ENCODE results near the gene HIGD1A. TPM values are rescaled to one million over a fixed set of nuclear protein-coding genes. Genes with fewer than 3 reads are reported as not detected.

Gene HIGD1A
- 100 to 1,000 TPM; 174 to 468 (median 368) TPM for total RNA-seq
- long read RNA-seq, donor 1, transcript HIGD1A-201 (4 exons, 1,373 nt) = major isoform, 236 of 256 reads
- long read RNA-seq, donor 1, transcript HIGD1A-204 (4 exons, 585 nt) = minor isoform, 9 of 256 reads
- long read RNA-seq, donor 1, partial matches to known transcripts = 0 of 256 reads
- long read RNA-seq, donor 1, other reads (novel, unspliced or antisense) = 6 of 256 reads
- long read RNA-seq, donor 2, transcript HIGD1A-204 (4 exons, 585 nt) = minor isoform, 35 of 537 reads
- long read RNA-seq, donor 2, transcript HIGD1A-201 (4 exons, 1,373 nt) = major isoform, 479 of 537 reads
- long read RNA-seq, donor 2, transcript HIGD1A-202 (4 exons, 1,322 nt) = minor isoform, 7 of 537 reads
- long read RNA-seq, donor 2, partial matches to known transcripts = 5 of 537 reads
- long read RNA-seq, donor 2, other reads (novel, unspliced or antisense) = 7 of 537 reads

DNA sequence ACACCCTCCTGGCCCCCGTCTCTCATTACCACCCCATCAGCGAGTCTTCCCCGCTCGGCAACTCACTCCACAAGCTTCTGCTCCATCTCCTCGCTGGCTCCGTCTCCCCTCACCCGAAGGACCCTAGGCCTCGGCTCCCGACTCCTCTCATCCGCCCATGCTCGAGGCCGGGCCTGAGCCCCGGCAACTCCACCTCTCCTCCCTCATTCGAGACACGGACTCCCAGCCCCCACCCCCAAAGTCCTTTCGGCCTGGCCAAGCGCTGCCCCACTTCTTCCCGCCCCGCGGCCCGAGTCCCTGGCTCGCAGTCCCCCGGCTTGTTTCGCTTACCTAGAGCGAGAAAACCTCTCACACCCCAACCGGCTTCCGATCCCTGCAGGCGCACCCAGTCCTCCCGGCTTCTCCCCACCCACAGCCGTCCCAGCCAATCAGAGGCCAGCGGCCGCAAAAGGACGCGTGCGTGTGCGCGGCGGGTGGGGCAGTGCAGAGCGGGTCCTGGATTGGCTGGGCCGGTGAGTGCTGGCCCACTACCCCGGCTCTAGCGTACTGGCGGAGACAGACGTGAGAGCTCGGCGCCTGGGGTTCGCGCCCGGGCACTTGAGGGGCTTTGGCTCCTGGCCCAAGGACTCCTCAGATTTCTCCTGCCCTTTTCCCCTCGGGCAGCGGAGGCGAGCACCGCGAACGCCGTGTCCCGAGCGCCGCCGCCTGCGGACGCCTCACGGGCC is at the start of gene HIGD1A:
HIGD1A (minus strand) TSS at position 385 of the 725 bp plus-strand sequence. CDS start 10,237 bp downstream, outside the sequence.
- no peaks in the 10 kb centered on the region for H3K9me3 ChIP-seq
- ATAC-seq = peak; percentile 97
- peak within 1 kb of the TSS; percentile 90 for H3K4me3 ChIP-seq
- no peaks in the 10 kb centered on the region for H3K36me3 ChIP-seq (ENCODE audit: low read depth)
- peaks cover 34% of the 10 kb centered on the region for H3K4me1 ChIP-seq (ENCODE audit: low read depth)
- no peak for TF ChIP-seq CTCF (IDR thresholded peaks at IDR 0.05)
- peak; percentile 96 to 98 (median 97) for DNase-seq
- intact Hi-C loops (cut with DNase I, micrococcal nuclease) = no loop called here

- TF ChIP-seq CTCF (IDR thresholded peaks at IDR 0.05) = no peak
- Histone ChIP-seq H3K4me1 (ENCODE audit: low read depth) (no peaks in the 10 kb centered on the region), H3K36me3 (ENCODE audit: low read depth) (no peaks in the 10 kb centered on the region), H3K9me3 (no peaks in the 10 kb centered on the region), H3K4me3 (no peak overlapping the region)
- no peak for ATAC-seq
- intact Hi-C loops (cut with DNase I, micrococcal nuclease) = no loop called here
- DNase-seq = no peak
Observed at GRCh38 chr3:42853739-42854302, 49.5 kb upstream of the HIGD1A start.

DNA sequence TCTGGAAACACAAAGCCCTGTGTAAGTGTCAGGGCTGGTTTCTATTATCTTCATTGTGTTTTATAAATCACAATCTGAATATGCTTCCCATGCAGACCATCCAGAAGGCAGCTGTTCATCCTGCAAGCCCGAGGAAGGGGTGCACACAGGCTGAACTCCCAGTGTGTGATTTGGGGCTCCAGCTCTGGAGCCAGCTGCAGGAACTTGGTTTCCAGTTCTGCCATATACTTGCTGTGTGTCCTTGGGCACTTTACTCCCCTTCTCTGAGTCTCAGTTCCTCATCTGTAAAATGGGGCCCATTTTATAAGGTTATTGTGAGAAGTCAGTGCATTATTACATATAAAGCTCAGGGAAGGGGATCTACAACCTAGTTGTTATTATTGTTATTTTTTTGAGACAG is 48.8 kb upstream of the HIGD1A start:
- Histone ChIP-seq H3K9me3 (no peaks in the 10 kb centered on the region), H3K4me3 (no peak overlapping the region), H3K36me3 (ENCODE audit: low read depth) (no peaks in the 10 kb centered on the region), H3K4me1 (ENCODE audit: low read depth) (no peaks in the 10 kb centered on the region)
- DNase-seq = no peak
- ATAC-seq = no peak
- intact Hi-C loops (cut with DNase I, micrococcal nuclease) = no loop called here
- TF ChIP-seq CTCF (IDR thresholded peaks at IDR 0.05) = no peak

GRCh38 chr3:42852441-42852840 is 48.2 kb upstream of the HIGD1A start:
- DNase-seq (no peak), ATAC-seq (no peak)
- no peaks in the 10 kb centered on the region for H3K9me3 ChIP-seq
- H3K4me1 ChIP-seq (ENCODE audit: low read depth) = no peaks in the 10 kb centered on the region
- no peaks in the 10 kb centered on the region for H3K36me3 ChIP-seq (ENCODE audit: low read depth)
- no peak overlapping the region for H3K4me3 ChIP-seq
- no peak for TF ChIP-seq CTCF (IDR thresholded peaks at IDR 0.05)
- intact Hi-C loops (cut with DNase I, micrococcal nuclease) = no loop called here

DNA sequence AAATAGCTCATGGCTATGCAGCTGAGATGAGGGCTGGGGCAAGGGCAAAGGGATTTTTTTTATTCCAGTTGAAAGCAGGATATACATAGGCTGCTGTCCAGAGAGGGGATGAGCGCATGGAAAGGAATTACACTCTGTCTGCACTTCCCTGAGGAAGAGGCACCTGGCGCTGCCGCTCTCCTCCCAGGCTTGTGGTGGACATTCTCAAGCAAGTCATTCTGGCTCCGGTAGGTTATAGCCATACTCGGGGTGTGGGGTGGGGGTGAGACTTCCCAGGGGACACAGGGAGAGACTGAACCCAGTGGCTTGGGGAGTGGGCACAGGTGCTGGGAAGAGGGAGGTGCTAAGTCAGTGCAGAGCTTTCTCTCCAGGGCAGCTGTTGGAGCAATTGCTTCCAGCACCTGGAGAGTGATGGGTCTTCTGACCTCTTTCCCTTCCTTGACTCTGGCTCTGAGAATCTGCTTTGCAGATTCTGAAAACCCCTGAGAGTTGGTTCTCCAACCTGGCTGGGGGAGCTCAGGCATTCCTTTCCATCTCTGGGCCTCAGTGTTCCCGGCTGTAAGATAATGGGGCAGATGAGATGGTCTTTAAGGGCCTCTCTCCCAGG is 47.0 kb upstream of the HIGD1A start:
- Histone ChIP-seq H3K9me3 (no peaks in the 10 kb centered on the region), H3K4me1 (ENCODE audit: low read depth) (no peaks in the 10 kb centered on the region), H3K4me3 (no peak overlapping the region), H3K36me3 (ENCODE audit: low read depth) (no peaks in the 10 kb centered on the region)
- TF ChIP-seq CTCF (IDR thresholded peaks at IDR 0.05) = no peak
- DNase-seq (no peak), ATAC-seq (no peak)
- intact Hi-C loops (cut with DNase I, micrococcal nuclease) = no loop called here
